22Rv1 (cell line): ENCODE measurements around the gene PPP6R2.

Source experiments
- H3K27ac ChIP-seq: fragments of 450-650 bp; 2 replicates; pipeline ENCODE4 v1.5.1; 2017
- CTCF ChIP-seq: fragments of 450-650 bp; IDR thresholded peaks from 2 replicates; pipeline ENCODE4 v1.5.1; 2017; ENCODE audit warnings: mild to moderate bottlenecking
- ZFX ChIP-seq: fragments of 450-650 bp; IDR thresholded peaks from 2 replicates; pipeline ENCODE4 v1.6.1; 2017; ENCODE audit warnings: antibody characterized with exemption, borderline replicate concordance

PPP6R2 gene

DNA sequence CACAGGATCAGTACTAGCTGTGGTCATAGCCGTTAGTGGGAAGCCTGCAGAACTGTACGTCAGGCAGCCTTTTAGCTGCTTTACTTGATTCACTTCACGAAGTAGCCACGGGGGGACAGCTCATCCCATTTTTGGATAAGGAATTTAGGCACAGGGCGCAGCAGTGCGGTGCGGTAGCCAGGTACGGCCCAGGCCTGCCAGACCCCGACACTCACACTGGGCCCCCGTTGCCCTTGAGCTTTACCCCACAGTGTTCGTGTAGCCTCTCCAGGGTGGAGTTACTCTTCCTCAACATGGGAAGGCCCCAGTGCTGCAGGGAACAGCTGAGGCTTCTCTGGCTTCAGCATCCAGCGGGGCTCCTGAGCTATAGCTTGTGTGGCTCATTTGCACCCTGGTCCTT is 72.3 kb downstream of the PPP6R2 start:
- TF ChIP-seq CTCF: no peak
- TF ChIP-seq ZFX: no peak
- no peak overlapping the region for H3K27ac ChIP-seq

- TF ChIP-seq CTCF (no peak), ZFX (no peak)
- H3K27ac ChIP-seq: no peak overlapping the region
Measured at GRCh38 chr22:50416996-50417395, 73.9 kb downstream of the PPP6R2 start.

DNA sequence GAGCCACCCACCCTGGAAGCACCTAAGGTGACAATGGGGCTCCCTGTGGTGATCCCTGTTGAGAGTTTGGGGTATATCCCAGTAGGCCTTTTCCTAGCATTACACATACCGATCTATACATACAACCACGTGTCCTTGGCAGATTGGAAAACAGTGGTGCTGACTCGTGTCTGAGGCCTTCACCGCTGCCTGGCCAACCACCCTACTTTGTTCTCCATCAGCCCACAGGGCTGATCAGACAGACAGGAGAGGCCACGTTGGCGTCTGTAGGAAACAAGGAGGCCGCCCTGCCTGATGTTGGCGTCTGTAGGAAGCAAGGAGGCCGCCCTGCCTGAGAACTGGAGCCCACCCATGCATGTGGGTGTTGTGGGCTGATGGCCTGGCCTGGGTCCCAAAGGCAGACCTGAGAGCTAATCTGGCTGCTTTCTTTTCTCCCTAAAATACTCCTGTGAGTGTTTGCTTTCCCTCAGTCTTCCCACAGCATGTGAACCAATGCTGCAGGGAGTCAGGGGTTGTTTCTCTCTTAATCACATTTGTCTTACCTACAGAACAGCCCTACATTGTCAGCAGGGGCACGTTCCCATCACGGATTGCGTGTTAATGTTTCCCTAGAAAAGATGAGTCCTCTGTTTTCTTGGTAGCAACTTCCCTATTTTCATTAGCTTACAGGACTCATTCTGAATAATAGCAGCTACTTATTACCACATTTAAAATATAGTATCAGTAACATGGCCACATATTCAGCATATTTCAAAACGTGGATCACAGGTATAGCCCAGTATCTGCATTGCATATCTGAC is 74.5 kb downstream of the PPP6R2 start:
- no peak overlapping the region for H3K27ac ChIP-seq
- no peak for TF ChIP-seq ZFX
- TF ChIP-seq CTCF: no peak

DNA sequence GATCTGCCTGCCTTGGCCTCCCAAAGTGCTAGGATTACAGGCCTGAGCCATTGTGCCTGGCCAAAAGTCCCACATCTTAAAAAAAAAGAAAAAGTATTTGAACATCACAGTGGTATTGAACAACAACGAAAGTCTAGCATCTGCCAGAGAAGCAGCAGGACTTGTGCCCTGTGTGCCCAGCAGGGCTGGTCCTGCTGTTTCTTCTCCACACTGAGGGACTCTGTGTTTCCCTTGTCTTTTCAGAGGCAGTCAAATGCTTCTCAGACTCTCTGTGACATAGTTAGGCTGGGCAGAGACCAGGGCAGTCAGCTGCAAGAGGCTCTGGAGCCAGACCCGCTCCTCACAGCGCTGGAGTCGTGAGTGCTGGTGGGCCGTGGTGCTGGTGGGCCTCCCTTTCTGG is 75.5 kb downstream of the PPP6R2 start:
- TF ChIP-seq CTCF (no peak), ZFX (no peak)
- H3K27ac ChIP-seq: no peak overlapping the region

- no peak overlapping the region for H3K27ac ChIP-seq
- TF ChIP-seq ZFX: no peak
- TF ChIP-seq CTCF: no peak
Measured at GRCh38 chr22:50419116-50419515, 76.0 kb downstream of the PPP6R2 start.

DNA sequence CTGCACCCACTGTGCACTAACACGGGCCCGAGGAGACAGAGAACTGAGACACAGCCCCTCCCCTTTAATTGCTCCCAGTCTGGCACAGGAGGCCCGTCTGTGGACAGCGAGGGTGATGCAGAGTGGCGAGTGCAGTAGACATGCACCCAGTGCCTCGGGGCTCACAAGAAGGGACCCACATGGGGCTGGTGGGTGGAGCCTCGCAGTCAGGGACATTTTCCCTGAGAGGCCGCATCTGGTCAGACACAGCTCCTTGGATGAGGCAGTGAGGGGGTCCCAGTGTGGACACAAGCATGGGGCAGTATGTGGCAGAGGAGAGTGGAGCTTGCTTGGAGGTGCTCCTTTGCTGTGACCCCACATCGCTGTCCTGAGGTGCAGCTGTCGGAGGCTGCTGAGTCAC is 76.9 kb downstream of the PPP6R2 start:
- TF ChIP-seq CTCF (no peak), ZFX (no peak)
- H3K27ac ChIP-seq: no peak overlapping the region

- H3K27ac ChIP-seq: no peak overlapping the region
- no peak for TF ChIP-seq CTCF
- TF ChIP-seq ZFX: no peak
Measured at GRCh38 chr22:50420581-50420980, 77.5 kb downstream of the PPP6R2 start.
